Neuron (in vitro differentiated cells): ENCODE data around the gene MYH3.

Source experiments
- H2AFZ ChIP-seq: one replicate; pipeline ENCODE4 v1.6.1; 2013; ENCODE audit warnings: low read depth, mild to moderate bottlenecking, inconsistent platforms, low read length, moderate library complexity
- H3K27me3 ChIP-seq: one replicate; pipeline ENCODE4 v1.6.1; 2013; ENCODE audit warnings: low read length; ENCODE audit not compliant: insufficient read depth
- H3K36me3 ChIP-seq: one replicate; pipeline ENCODE4 v1.6.1; 2013; ENCODE audit warnings: low read length; ENCODE audit not compliant: insufficient read depth
- H3K4me1 ChIP-seq: one replicate; pipeline ENCODE4 v1.6.1; 2013; ENCODE audit warnings: low read length; ENCODE audit not compliant: insufficient read depth
- H3K4me3 ChIP-seq: 2 replicates; pipeline ENCODE4 v1.5.1; 2013; ENCODE audit warnings: mild to moderate bottlenecking, low read length, moderate library complexity
- H3K9me3 ChIP-seq: one replicate; pipeline ENCODE4 v1.6.1; 2013; ENCODE audit warnings: low read length

Gene MYH3

DNA sequence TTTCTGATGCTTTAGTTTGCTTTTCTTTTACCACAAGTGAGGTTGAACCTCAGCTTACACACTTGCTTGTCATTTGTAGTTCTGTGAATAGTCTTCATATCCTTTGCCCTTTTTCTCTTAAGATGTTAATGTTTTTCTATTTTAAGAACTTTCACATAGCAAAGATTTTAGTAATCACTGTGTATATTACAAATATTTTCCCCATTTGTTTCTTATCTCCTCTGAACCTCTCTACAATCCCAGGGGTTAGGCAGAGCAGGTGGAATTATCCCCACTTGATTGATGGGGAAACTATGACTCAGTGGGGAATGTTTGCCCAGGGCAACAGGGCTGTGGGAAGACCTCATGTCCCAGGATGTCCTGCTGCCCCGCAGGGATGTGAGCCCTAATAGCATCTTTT lies 11.7 kb upstream of the MYH3 start:
- H3K9me3 ChIP-seq: no peaks in the 10 kb centered on the region
- no peak overlapping the region for H3K4me3 ChIP-seq
- H3K27me3 ChIP-seq: no peaks in the 10 kb centered on the region
- H3K36me3 ChIP-seq: no peaks in the 10 kb centered on the region
- H3K4me1 ChIP-seq: no peaks in the 10 kb centered on the region
- no peak overlapping the region for H2AFZ ChIP-seq

- no peak overlapping the region for H3K4me3 ChIP-seq
- H3K36me3 ChIP-seq: no peaks in the 10 kb centered on the region
- no peak overlapping the region for H2AFZ ChIP-seq
- H3K27me3 ChIP-seq: no peaks in the 10 kb centered on the region
- no peaks in the 10 kb centered on the region for H3K4me1 ChIP-seq
- no peaks in the 10 kb centered on the region for H3K9me3 ChIP-seq
Observed at GRCh38 chr17:10666906-10667305, 9.8 kb upstream of the MYH3 start.

GRCh38 chr17:10664571-10664970 lies 7.5 kb upstream of the MYH3 start:
- Histone ChIP-seq H3K27me3 (no peaks in the 10 kb centered on the region), H3K4me3 (no peak overlapping the region), H3K4me1 (no peaks in the 10 kb centered on the region), H3K9me3 (no peaks in the 10 kb centered on the region), H3K36me3 (no peaks in the 10 kb centered on the region), H2AFZ (no peak overlapping the region)

DNA sequence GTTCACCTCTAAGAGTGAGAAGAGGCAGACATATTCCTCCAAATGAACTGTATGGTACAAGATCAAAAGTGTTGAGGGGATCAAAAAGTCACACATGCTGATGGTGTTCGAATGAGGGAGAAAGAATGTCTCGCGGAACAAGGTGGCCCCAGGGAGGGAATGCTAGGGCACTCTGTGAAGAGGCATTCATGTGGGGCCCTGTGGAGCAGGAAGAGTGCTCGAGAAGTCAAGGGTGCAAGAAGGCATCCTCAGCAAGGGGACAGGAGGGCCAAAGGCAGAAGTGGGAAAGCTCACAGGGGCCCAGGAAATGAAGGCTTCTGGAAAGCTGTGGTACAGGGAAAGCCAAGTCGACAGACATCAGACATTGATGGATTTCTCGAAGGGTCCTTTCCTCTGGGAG lies 6.1 kb upstream of the MYH3 start:
- Histone ChIP-seq H3K9me3 (no peaks in the 10 kb centered on the region), H3K27me3 (no peaks in the 10 kb centered on the region), H3K4me3 (no peak overlapping the region), H3K4me1 (no peaks in the 10 kb centered on the region), H2AFZ (no peak overlapping the region), H3K36me3 (no peaks in the 10 kb centered on the region)

DNA sequence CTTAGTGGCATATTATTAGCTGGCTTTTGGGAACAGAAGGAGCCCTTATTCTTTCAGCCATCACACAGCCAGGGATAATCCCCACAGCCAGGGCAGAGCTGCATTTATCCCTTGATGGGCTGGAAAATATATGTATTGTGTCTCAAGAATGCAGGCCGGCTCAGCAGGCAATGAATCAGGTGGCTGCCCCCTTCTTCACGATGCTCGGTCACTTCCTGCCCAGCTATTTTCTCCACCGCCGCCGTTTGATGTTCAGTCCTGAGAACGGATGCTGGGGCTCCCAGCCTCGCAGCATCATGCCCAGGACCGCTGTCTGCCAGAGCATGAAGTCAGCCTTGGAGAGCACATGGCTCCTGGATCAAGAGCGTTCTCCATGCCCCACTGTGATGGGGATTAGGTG lies 4.3 kb upstream of the MYH3 start:
- Histone ChIP-seq H3K4me1 (no peaks in the 10 kb centered on the region), H3K4me3 (no peak overlapping the region), H3K36me3 (no peaks in the 10 kb centered on the region)

GRCh38 chr17:10657879-10658278 lies 770 bp upstream of the MYH3 start:
- no peak overlapping the region for H3K4me3 ChIP-seq
- no peaks in the 10 kb centered on the region for H3K36me3 ChIP-seq
- H2AFZ ChIP-seq: no peak overlapping the region
- H3K4me1 ChIP-seq: no peaks in the 10 kb centered on the region
- H3K9me3 ChIP-seq: no peaks in the 10 kb centered on the region
- H3K27me3 ChIP-seq: no peaks in the 10 kb centered on the region

More for the DNA sequence above, 4.3 kb upstream of the MYH3 start:
- Histone ChIP-seq H2AFZ (no peak overlapping the region), H3K9me3 (no peaks in the 10 kb centered on the region), H3K27me3 (no peaks in the 10 kb centered on the region)

DNA sequence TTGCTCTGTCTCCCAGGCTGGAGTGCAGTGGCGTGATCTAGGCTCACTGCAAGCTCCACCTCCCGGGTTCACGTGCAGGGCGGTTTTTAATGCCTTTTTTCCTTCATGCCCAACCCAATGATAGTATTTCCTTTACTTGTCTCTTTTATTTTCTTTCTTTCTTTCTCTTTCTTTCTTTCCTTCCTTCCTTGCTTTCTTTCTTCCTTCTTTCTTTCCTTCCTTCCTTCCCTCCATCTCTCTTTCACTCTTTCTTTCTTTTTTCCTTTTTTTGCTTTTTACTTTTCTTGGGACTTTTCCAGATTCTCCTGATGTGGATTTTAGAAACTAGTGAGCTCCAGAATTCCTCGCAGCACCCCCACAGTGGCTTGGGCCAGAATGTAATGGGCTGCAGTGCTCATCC lies 3.1 kb downstream of the MYH3 start:
- H3K4me1 ChIP-seq: no peaks in the 10 kb centered on the region
- no peaks in the 10 kb centered on the region for H3K27me3 ChIP-seq
- H3K4me3 ChIP-seq: no peak overlapping the region
- H3K9me3 ChIP-seq: no peaks in the 10 kb centered on the region
- H2AFZ ChIP-seq: no peak overlapping the region
- no peaks in the 10 kb centered on the region for H3K36me3 ChIP-seq

DNA sequence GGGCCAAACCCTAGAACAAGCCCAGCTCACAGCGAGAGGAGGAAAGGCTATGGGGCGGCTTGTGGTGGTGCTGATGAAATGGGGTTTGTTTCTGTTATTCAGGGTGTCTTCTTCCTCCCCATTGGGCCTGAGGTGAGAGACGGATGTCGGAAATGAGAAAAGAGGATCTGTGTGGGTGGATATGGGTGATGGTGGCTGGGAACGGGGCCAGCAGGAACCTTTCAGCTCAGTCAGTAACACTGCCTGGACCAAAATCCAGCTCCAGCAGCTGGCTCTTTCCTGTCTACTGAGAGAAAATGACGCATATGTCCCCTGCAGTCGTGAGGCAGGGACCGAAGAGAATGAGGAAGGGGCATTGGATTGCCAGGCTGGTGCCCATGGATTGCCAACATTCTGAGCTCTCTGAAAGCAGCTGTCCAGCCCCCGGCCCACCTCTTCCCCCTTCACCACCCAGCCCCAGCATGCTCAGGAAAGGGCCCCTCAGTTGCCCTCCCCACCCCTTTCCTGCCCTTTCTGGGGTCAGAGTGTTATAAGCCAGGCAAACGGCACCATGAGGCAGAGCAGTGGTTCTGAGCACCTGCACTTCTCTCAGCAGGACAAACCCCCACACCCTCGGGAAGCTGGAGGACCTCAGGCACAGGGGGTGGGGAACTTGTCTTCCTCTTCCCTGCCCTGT lies 4.0 kb downstream of the MYH3 start:
- H3K4me3 ChIP-seq: no peak overlapping the region
- H3K36me3 ChIP-seq: no peaks in the 10 kb centered on the region
- H3K9me3 ChIP-seq: no peaks in the 10 kb centered on the region
- no peaks in the 10 kb centered on the region for H3K27me3 ChIP-seq
- no peak overlapping the region for H2AFZ ChIP-seq
- H3K4me1 ChIP-seq: no peaks in the 10 kb centered on the region

DNA sequence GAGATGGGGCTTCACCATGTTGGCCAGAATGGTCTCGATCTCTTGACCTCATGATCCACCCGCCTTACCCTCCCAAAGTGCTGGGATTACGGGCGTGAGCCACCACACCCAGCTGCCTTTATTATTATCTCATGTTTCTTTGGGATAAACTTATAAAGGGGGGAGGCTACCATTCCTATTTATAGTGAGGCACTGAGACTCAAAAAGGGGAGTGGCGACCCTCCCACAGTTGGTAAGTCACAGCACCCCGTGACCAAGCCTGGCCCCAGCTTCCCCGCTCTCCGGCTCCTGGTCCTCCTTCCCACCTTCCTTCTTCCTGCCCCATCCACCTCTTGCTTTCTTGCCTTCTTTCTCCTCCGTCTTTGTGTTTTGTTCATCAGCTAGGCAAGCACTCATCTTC lies 5.2 kb downstream of the MYH3 start:
- no peaks in the 10 kb centered on the region for H3K9me3 ChIP-seq
- H3K4me1 ChIP-seq: no peaks in the 10 kb centered on the region
- no peak overlapping the region for H2AFZ ChIP-seq
- H3K4me3 ChIP-seq: no peak overlapping the region
- H3K27me3 ChIP-seq: no peaks in the 10 kb centered on the region
- H3K36me3 ChIP-seq: no peaks in the 10 kb centered on the region

GRCh38 chr17:10649602-10650001 lies 7.5 kb downstream of the MYH3 start:
- Histone ChIP-seq H2AFZ (no peak overlapping the region), H3K27me3 (no peaks in the 10 kb centered on the region), H3K36me3 (peaks cover 3% of the 10 kb centered on the region), H3K9me3 (no peaks in the 10 kb centered on the region), H3K4me3 (no peak overlapping the region), H3K4me1 (no peaks in the 10 kb centered on the region)

GRCh38 chr17:10648956-10649355 lies 8.2 kb downstream of the MYH3 start:
- Histone ChIP-seq H3K9me3 (no peaks in the 10 kb centered on the region), H3K4me3 (no peak overlapping the region), H3K36me3 (peaks cover 3% of the 10 kb centered on the region)

GRCh38 chr17:10648381-10648780 lies 8.7 kb downstream of the MYH3 start:
- Histone ChIP-seq H3K9me3 (no peaks in the 10 kb centered on the region), H3K36me3 (peaks cover 3% of the 10 kb centered on the region), H3K27me3 (no peaks in the 10 kb centered on the region), H3K4me1 (no peaks in the 10 kb centered on the region), H2AFZ (no peak overlapping the region), H3K4me3 (no peak overlapping the region)

More at GRCh38 chr17:10648956-10649355, 8.2 kb downstream of the MYH3 start:
- no peaks in the 10 kb centered on the region for H3K4me1 ChIP-seq
- no peak overlapping the region for H2AFZ ChIP-seq
- no peaks in the 10 kb centered on the region for H3K27me3 ChIP-seq

DNA sequence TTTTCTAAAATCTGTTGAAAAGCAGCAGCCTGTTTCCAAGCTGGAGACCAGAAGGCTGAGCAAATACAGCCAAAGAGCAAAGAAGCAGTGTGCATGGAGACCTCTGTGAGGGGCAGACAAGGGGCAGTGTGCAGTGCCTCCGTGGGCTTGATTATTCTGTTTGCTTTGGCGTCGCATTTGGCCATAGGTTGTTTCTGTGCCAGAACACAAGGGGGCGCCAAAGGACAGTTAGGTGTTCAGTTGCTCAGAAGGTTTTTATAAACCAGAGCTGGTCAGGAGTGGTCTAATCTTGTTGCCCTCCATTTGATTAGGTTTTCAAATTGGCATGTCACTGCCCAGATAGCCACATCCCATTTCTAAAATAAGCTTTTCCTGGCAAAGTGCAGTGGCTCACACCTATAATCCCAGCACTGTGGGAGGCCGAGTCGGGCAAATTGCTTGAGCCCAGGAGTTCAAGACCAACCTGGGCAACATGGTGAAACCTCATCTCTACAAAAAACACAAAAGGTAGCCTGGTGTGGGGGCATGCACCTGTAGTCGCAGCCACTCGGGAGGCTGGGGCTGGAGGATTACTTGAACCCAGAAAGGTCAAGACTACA lies 10.6 kb downstream of the MYH3 start:
- no peaks in the 10 kb centered on the region for H3K27me3 ChIP-seq
- no peak overlapping the region for H2AFZ ChIP-seq
- no peak overlapping the region for H3K4me3 ChIP-seq
- no peaks in the 10 kb centered on the region for H3K9me3 ChIP-seq
- peaks cover 6% of the 10 kb centered on the region for H3K36me3 ChIP-seq
- H3K4me1 ChIP-seq: no peaks in the 10 kb centered on the region

GRCh38 chr17:10640475-10640874 lies 16.6 kb downstream of the MYH3 start:
- no peaks in the 10 kb centered on the region for H3K4me1 ChIP-seq
- H3K4me3 ChIP-seq: no peak overlapping the region
- no peak overlapping the region for H2AFZ ChIP-seq
- H3K36me3 ChIP-seq: peaks cover 29% of the 10 kb centered on the region
- no peaks in the 10 kb centered on the region for H3K27me3 ChIP-seq
- peaks cover 3% of the 10 kb centered on the region for H3K9me3 ChIP-seq
